ENCODE measurements around the gene ATP8A2. TPM values are rescaled to one million over a fixed set of nuclear protein-coding genes. Genes with fewer than 3 reads are reported as not detected.

Gene ATP8A2
- total and polyA plus RNA-seq, 9 of the 15 experiments (the other 6 are each of a cell fraction or from before 2014, with no cell fraction given) = under 0.01 to 0.33 (median 0.06) TPM; not detected in 4

DNA sequence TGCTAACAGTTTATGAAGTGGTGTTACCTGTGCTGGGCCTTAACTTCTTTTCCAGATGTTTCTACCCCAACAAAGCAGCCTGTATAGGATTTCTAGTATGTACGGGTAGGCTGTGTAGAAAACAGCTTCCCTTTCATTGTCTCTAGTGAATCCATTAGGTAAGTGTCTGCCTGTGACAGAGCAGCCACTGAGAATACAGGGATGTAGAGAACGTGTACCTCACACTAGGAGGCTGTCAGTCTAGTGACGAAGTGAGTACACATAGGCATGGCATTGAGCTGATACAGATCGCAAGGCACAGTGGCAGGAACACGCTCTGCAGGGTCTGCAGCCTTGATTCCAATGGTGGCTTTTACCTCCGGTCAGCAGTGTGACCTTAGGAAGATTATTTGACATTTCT lies 562.4 kb downstream of the ATP8A2 start (continued):
- no peak for TF ChIP-seq RFX7 (CRISPR knock-in tag; IDR thresholded peaks at IDR 0.05)
- TF ChIP-seq ESRRB (CRISPR knock-in tag; IDR thresholded peaks at IDR 0.05; ENCODE audit: borderline replicate concordance) = no peak
- TF ChIP-seq ZEB2 (IDR thresholded peaks at IDR 0.05) = no peak
- no peak for TF ChIP-seq XRCC5 (IDR thresholded peaks at IDR 0.05; ENCODE audit: low read depth, low read length)
- no peak for TF ChIP-seq ZNF140 (CRISPR knock-in tag; IDR thresholded peaks at IDR 0.05)
- no peak for TF ChIP-seq ZNF3 (CRISPR knock-in tag; IDR thresholded peaks at IDR 0.05)
- TF ChIP-seq E2F6 (IDR thresholded peaks at IDR 0.05; ENCODE audit: borderline replicate concordance in 1 of 2, extremely low read depth in 1 of 2, insufficient read depth in 1 of 2, insufficient read length in 1 of 2, low read depth in 1 of 2, low read length in 1 of 2, poor library complexity in 1 of 2, severe bottlenecking in 1 of 2) = no peak
- no peak for TF ChIP-seq ZFPM2 (CRISPR knock-in tag; IDR thresholded peaks at IDR 0.05)
- TF ChIP-seq, protein P1, sequence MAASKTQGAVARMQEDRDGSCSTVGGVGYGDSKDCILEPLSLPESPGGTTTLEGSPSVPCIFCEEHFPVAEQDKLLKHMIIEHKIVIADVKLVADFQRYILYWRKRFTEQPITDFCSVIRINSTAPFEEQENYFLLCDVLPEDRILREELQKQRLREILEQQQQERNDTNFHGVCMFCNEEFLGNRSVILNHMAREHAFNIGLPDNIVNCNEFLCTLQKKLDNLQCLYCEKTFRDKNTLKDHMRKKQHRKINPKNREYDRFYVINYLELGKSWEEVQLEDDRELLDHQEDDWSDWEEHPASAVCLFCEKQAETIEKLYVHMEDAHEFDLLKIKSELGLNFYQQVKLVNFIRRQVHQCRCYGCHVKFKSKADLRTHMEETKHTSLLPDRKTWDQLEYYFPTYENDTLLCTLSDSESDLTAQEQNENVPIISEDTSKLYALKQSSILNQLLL (CRISPR knock-in tag; IDR thresholded peaks at IDR 0.05; ENCODE audit: borderline replicate concordance) = no peak
- no peak for TF ChIP-seq ZC3H8 (IDR thresholded peaks at IDR 0.05)
- no peak for TF ChIP-seq HMG20A (CRISPR knock-in tag; conservative IDR thresholded peaks at IDR 0.05)
- TF ChIP-seq SMARCA4 (IDR thresholded peaks at IDR 0.05) = no peak
- TF ChIP-seq MTA3 (IDR thresholded peaks at IDR 0.05; ENCODE audit: borderline replicate concordance) = no peak
- TF ChIP-seq MCM3 (IDR thresholded peaks at IDR 0.05) = no peak
- TF ChIP-seq BCOR (IDR thresholded peaks at IDR 0.05) = no peak
- TF ChIP-seq, protein P2, sequence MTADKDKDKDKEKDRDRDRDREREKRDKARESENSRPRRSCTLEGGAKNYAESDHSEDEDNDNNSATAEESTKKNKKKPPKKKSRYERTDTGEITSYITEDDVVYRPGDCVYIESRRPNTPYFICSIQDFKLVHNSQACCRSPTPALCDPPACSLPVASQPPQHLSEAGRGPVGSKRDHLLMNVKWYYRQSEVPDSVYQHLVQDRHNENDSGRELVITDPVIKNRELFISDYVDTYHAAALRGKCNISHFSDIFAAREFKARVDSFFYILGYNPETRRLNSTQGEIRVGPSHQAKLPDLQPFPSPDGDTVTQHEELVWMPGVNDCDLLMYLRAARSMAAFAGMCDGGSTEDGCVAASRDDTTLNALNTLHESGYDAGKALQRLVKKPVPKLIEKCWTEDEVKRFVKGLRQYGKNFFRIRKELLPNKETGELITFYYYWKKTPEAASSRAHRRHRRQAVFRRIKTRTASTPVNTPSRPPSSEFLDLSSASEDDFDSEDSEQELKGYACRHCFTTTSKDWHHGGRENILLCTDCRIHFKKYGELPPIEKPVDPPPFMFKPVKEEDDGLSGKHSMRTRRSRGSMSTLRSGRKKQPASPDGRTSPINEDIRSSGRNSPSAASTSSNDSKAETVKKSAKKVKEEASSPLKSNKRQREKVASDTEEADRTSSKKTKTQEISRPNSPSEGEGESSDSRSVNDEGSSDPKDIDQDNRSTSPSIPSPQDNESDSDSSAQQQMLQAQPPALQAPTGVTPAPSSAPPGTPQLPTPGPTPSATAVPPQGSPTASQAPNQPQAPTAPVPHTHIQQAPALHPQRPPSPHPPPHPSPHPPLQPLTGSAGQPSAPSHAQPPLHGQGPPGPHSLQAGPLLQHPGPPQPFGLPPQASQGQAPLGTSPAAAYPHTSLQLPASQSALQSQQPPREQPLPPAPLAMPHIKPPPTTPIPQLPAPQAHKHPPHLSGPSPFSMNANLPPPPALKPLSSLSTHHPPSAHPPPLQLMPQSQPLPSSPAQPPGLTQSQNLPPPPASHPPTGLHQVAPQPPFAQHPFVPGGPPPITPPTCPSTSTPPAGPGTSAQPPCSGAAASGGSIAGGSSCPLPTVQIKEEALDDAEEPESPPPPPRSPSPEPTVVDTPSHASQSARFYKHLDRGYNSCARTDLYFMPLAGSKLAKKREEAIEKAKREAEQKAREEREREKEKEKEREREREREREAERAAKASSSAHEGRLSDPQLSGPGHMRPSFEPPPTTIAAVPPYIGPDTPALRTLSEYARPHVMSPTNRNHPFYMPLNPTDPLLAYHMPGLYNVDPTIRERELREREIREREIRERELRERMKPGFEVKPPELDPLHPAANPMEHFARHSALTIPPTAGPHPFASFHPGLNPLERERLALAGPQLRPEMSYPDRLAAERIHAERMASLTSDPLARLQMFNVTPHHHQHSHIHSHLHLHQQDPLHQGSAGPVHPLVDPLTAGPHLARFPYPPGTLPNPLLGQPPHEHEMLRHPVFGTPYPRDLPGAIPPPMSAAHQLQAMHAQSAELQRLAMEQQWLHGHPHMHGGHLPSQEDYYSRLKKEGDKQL (CRISPR knock-in tag; IDR thresholded peaks at IDR 0.05; ENCODE audit: borderline replicate concordance) = no peak

All from K562 (cell line).